OCI-LY1 (cell line): ENCODE measurements around the gene SUN1.

ENCODE experiments used
- H2AFZ ChIP-seq: fragments of 200-600 bp; sonication (generic), shearing (Covaris generic); 2 replicates; pipeline ENCODE4 v1.6.0; 2014; ENCODE audit warnings: antibody characterized with exemption, mild to moderate bottlenecking, low read length
- H3F3A ChIP-seq: fragments of 200-600 bp; sonication (generic), shearing (Covaris generic); 2 replicates; pipeline ENCODE4 v1.6.0; 2014; ENCODE audit warnings: mild to moderate bottlenecking, antibody characterized with exemption, low read length, moderate library complexity; ENCODE audit not compliant: insufficient read depth
- H3K27ac ChIP-seq: fragments of 200-600 bp; sonication (generic); 2 replicates; pipeline ENCODE4 v1.5.1; 2014; ENCODE audit warnings: low read length, mixed run types, mild to moderate bottlenecking, low read depth; ENCODE audit not compliant: poor library complexity, severe bottlenecking
- H3K27me3 ChIP-seq: fragments of 200-600 bp; sonication (generic); 2 replicates; pipeline ENCODE4 v1.6.0; 2014; ENCODE audit warnings: antibody characterized with exemption, mild to moderate bottlenecking, low read length, moderate library complexity; ENCODE audit not compliant: insufficient read depth
- H3K36me3 ChIP-seq: fragments of 200-600 bp; sonication (generic); 2 replicates; pipeline ENCODE4 v1.6.1; 2014; ENCODE audit warnings: mild to moderate bottlenecking, antibody characterized with exemption, low read length, moderate library complexity, mixed read lengths; ENCODE audit not compliant: insufficient read depth
- H3K4me1 ChIP-seq: fragments of 200-600 bp; sonication (generic); 2 replicates; pipeline ENCODE4 v1.5.1; 2014; ENCODE audit warnings: mild to moderate bottlenecking, low read length, moderate library complexity; ENCODE audit not compliant: insufficient read depth, severe bottlenecking
- H3K4me2 ChIP-seq: fragments of 200-600 bp; sonication (generic), shearing (Covaris generic); 2 replicates; pipeline ENCODE4 v1.6.1; 2014; ENCODE audit warnings: low read length
- H3K4me3 ChIP-seq: fragments of 200-600 bp; sonication (generic); 2 replicates; pipeline ENCODE4 v1.5.1; 2014; ENCODE audit warnings: low read length, low read depth, mild to moderate bottlenecking, mixed read lengths; ENCODE audit not compliant: poor library complexity, severe bottlenecking
- H3K79me2 ChIP-seq: fragments of 200-600 bp; shearing (Covaris generic); 2 replicates; pipeline ENCODE4 v1.6.1; 2016; ENCODE audit warnings: mixed run types, low read length, mixed read lengths; ENCODE audit not compliant: insufficient read depth
- H3K9ac ChIP-seq: fragments of 200-600 bp; sonication (generic), shearing (Covaris generic); 2 replicates; pipeline ENCODE4 v1.6.1; 2014; ENCODE audit warnings: mild to moderate bottlenecking, low read length, mixed read lengths
- H3K9me2 ChIP-seq: fragments of 200-600 bp; sonication (generic), shearing (Covaris generic); 2 replicates; pipeline ENCODE4 v1.6.1; 2014; ENCODE audit warnings: low read depth, mild to moderate bottlenecking, low read length, mixed read lengths
- H3K9me3 ChIP-seq: fragments of 200-600 bp; shearing (Covaris generic); 2 replicates; pipeline ENCODE4 v1.6.1; 2014; ENCODE audit warnings: low read length, mixed read lengths
- H4K20me1 ChIP-seq: fragments of 200-600 bp; sonication (generic), shearing (Covaris generic); 2 replicates; pipeline ENCODE4 v1.6.0; 2016; ENCODE audit warnings: mild to moderate bottlenecking, low read length; ENCODE audit not compliant: insufficient read depth
- EZH2 ChIP-seq: fragments of 200-600 bp; sonication (generic), shearing (Covaris generic); IDR thresholded peaks from 2 replicates; pipeline ENCODE4 v1.8.0; 2017; ENCODE audit warnings: borderline replicate concordance, mixed run types, mild to moderate bottlenecking, antibody characterized with exemption, low read length, moderate library complexity, mixed read lengths
- TF ChIP-seq, protein P1 (sequence below): fragments of 200-600 bp; sonication (generic), shearing (Covaris generic); IDR thresholded peaks from 2 replicates; pipeline ENCODE4 v1.5.1; 2017; ENCODE audit warnings: mild to moderate bottlenecking, antibody characterized with exemption, low read length, moderate library complexity, mixed read lengths

Gene SUN1

DNA sequence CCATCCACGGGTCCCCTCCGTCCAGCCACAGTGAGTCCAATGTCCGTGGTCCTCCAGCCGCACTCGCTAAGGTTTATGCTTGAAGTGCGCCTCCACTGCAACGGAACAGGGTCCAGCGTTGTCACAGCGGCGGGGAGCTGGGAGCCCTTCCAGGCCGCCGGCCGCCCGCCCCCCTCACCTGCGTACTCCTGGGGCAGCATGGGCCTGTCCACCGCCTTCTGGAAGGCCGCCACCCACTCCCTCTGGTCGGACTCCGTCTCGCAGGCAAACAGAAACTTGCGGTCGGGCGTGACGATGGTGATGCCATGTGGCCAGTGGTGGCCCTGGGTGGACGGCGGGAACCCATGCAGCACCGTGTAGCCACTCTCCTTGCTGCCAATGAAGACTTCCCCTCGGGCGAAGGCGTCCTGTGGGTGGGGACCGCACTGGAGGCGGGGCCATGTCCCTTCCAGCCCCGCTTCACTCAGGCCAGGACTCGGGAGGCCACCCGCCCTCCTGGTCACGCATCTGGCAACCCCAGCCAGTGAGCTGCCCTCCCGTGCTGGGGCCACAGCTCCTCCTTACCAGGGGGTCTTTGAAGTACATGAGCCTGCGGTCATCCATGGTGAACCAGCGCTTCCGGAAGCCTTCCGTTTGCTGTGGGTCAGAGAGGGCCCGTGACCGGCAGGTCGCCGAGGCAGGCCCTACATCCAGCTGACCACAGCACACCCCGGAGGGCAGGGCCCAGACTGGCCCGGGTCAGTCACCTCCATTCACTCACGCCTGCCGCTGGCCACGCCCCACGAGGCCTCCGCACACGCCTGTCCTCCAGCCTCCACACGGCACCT, 66.8 kb downstream of the SUN1 start:
- Histone ChIP-seq H3K27me3 (0 out of 2 replicates have a peak, but pooled peaks cover 6% of the 10 kb centered on the region), H3K9me3 (no peaks in the 10 kb centered on the region), H3F3A (no peaks in the 10 kb centered on the region), H3K27ac (no peak overlapping the region), H3K4me3 (no peak overlapping the region), H3K36me3 (peaks cover 29% of the 10 kb centered on the region), H2AFZ (no peak overlapping the region), H3K79me2 (no peaks in the 10 kb centered on the region), H4K20me1 (no peaks in the 10 kb centered on the region), H3K4me1 (no peaks in the 10 kb centered on the region), H3K9ac (no peak overlapping the region), H3K4me2 (no peak overlapping the region), H3K9me2 (no peaks in the 10 kb centered on the region)
- TF ChIP-seq, protein P1, sequence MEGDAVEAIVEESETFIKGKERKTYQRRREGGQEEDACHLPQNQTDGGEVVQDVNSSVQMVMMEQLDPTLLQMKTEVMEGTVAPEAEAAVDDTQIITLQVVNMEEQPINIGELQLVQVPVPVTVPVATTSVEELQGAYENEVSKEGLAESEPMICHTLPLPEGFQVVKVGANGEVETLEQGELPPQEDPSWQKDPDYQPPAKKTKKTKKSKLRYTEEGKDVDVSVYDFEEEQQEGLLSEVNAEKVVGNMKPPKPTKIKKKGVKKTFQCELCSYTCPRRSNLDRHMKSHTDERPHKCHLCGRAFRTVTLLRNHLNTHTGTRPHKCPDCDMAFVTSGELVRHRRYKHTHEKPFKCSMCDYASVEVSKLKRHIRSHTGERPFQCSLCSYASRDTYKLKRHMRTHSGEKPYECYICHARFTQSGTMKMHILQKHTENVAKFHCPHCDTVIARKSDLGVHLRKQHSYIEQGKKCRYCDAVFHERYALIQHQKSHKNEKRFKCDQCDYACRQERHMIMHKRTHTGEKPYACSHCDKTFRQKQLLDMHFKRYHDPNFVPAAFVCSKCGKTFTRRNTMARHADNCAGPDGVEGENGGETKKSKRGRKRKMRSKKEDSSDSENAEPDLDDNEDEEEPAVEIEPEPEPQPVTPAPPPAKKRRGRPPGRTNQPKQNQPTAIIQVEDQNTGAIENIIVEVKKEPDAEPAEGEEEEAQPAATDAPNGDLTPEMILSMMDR = no peak
- no peak for TF ChIP-seq EZH2

DNA sequence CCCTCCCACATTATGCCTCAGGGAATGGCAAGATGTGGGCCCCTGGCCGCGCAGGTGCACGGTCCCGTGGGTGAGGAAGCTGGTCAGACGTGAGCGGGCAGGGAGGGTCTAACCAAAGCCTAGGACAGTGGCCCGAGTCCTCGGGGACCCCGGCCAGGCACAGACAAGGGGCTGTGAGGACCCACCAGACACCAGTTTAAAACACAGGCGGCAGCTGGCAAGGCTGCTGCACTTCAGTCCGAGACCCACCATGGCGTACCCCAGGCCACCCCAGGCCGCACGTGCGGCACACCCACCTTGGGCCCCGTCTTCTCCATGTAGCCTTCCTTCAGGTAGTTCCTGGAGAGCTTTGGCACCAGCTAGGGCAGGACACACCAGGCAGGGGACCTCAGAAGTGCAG, 67.5 kb downstream of the SUN1 start:
- Histone ChIP-seq H3K9me3 (no peaks in the 10 kb centered on the region), H3K36me3 (peaks cover 24% of the 10 kb centered on the region), H2AFZ (no peak overlapping the region), H3K4me3 (no peak overlapping the region), H3K9ac (no peak overlapping the region), H3K27me3 (0 out of 2 replicates have a peak, but pooled peaks cover 6% of the 10 kb centered on the region), H3K9me2 (no peaks in the 10 kb centered on the region), H3K27ac (no peak overlapping the region), H3F3A (no peaks in the 10 kb centered on the region), H4K20me1 (no peaks in the 10 kb centered on the region), H3K4me2 (no peak overlapping the region), H3K4me1 (no peaks in the 10 kb centered on the region), H3K79me2 (no peaks in the 10 kb centered on the region)
- no peak for TF ChIP-seq EZH2
- TF ChIP-seq, protein P1 = no peak

GRCh38 chr7:900331-901040, 68.2 kb downstream of the SUN1 start:
- no peaks in the 10 kb centered on the region for H3K9me2 ChIP-seq
- TF ChIP-seq, protein P1 = no peak
- no peaks in the 10 kb centered on the region for H3K4me1 ChIP-seq
- 0 out of 2 replicates have a peak, but pooled peaks cover 6% of the 10 kb centered on the region for H3K27me3 ChIP-seq
- no peaks in the 10 kb centered on the region for H3F3A ChIP-seq
- no peak overlapping the region for H3K4me3 ChIP-seq
- H4K20me1 ChIP-seq = no peaks in the 10 kb centered on the region
- H3K79me2 ChIP-seq = no peaks in the 10 kb centered on the region
- H3K27ac ChIP-seq = no peak overlapping the region
- H3K4me2 ChIP-seq = no peak overlapping the region
- H3K36me3 ChIP-seq = peaks cover 17% of the 10 kb centered on the region
- no peak overlapping the region for H2AFZ ChIP-seq
- H3K9me3 ChIP-seq = no peaks in the 10 kb centered on the region
- H3K9ac ChIP-seq = no peak overlapping the region
